Tibial artery (tissue), 4 donors: ENCODE measurements around the gene NUAK2.
"Not testable (repeated sequence)": the region's sequence is repeated elsewhere in the genome, so short reads cannot be mapped to it uniquely, and the experiment has no call there.

Source experiments
- DNase-seq, 2 donors: peaks; one replicate each; pipeline ENCODE4 v3.0.0-alpha.2; 2019
- H3K27ac ChIP-seq, 2 donors: fragments of 200-600 bp; sonication (generic) in 1 of 2; 1 replicate in 1 of 2; 2 replicates in 1 of 2; pipeline ENCODE4 v1.5.1; 2018 to 2019; ENCODE audit warnings: mild to moderate bottlenecking in 1 of 2
- H3K27me3 ChIP-seq, 2 donors: fragments of 200-600 bp; sonication (generic) in 1 of 2; one replicate each; pipeline versions ENCODE4 v1.5.1 to v1.6.0; 2016 to 2019
- H3K36me3 ChIP-seq, 3 donors: fragments of 200-600 bp; sonication (generic) in 2 of 3; one replicate each; pipeline ENCODE4 v1.5.1; 2016 to 2019; ENCODE audit warnings: mild to moderate bottlenecking in 2 of 3
- H3K4me1 ChIP-seq, 4 donors: fragments of 200-600 bp; sonication (generic) in 2 of 4; 1 replicate in 3 of 4; 2 replicates in 1 of 4; pipeline ENCODE4 v1.5.1; 2016 to 2019
- H3K4me3 ChIP-seq, 2 donors: fragments of 200-600 bp; sonication (generic) in 1 of 2; 1 replicate in 1 of 2; 2 replicates in 1 of 2; pipeline ENCODE4 v1.5.1; 2018 to 2019; ENCODE audit warnings: mild to moderate bottlenecking in 2 of 2
- H3K9me3 ChIP-seq, 3 donors: fragments of 200-600 bp; sonication (generic) in 1 of 3; one replicate each; pipeline ENCODE4 v1.5.1; 2016 to 2019
- intact Hi-C: fragments of 100-400 bp; cut with DNase I; formaldehyde crosslinking; loops from one replicate; pipeline ENCODE4 v1.15.0; 2023; ENCODE audit warnings: low total_unique reads
- TF ChIP-seq, protein P1 (sequence below), 2 experiments: fragments of 200-600 bp in 1 of 2; fragments of 450-650 bp in 1 of 2; IDR thresholded peaks; one replicate each; pipeline ENCODE4 v1.5.1; 2017 to 2019; ENCODE audit warnings: antibody characterized with exemption in 2 of 2, mild to moderate bottlenecking in 1 of 2, moderate library complexity in 1 of 2

The NUAK2 gene

DNA sequence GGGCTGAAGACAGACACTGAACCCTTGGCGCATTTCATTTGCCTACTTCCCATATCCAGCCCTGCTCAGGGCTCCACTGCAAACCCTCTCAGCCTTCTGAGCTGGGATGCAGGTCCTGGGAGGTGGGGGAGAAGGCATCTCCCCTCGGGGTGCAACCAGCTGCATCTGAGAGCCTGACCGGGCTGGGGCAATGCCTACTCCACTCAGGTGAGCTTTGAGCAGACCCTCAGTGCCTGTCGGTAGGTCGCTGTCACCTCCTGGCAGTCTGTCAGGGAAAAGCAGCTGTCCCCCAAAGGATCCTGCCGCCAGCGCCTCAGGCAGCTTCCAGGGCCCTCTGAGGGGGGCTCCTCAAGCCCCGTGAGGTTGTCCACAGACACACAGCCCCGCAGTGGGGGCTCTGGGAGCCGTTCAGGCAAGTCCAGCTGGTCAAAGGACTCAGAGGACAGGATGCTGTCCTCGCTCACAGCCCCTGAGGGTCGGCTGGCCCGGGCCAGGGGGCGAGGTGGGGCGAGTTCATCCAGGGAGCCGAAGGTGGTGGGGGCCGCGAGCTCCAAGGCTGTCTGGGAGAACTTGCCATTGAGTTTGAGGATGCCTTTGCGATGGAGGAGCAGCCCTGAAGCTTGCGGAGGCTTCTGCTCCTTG lies 18.2 kb downstream of the NUAK2 start:
- intact Hi-C loops = no loop called here
- H3K36me3 ChIP-seq = peaks cover 0 to 44% (median 13%) of the 10 kb centered on the region in 3 donors
- DNase-seq = no peak
- TF ChIP-seq, protein P1, sequence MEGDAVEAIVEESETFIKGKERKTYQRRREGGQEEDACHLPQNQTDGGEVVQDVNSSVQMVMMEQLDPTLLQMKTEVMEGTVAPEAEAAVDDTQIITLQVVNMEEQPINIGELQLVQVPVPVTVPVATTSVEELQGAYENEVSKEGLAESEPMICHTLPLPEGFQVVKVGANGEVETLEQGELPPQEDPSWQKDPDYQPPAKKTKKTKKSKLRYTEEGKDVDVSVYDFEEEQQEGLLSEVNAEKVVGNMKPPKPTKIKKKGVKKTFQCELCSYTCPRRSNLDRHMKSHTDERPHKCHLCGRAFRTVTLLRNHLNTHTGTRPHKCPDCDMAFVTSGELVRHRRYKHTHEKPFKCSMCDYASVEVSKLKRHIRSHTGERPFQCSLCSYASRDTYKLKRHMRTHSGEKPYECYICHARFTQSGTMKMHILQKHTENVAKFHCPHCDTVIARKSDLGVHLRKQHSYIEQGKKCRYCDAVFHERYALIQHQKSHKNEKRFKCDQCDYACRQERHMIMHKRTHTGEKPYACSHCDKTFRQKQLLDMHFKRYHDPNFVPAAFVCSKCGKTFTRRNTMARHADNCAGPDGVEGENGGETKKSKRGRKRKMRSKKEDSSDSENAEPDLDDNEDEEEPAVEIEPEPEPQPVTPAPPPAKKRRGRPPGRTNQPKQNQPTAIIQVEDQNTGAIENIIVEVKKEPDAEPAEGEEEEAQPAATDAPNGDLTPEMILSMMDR (IDR thresholded peaks at IDR 0.05) = no peak
- H3K4me3 ChIP-seq = no peak overlapping the region
- H3K27me3 ChIP-seq = no peaks in the 10 kb centered on the region
- peaks cover 0 to 20% (median 11%) of the 10 kb centered on the region in 4 donors for H3K4me1 ChIP-seq
- no peaks in the 10 kb centered on the region for H3K9me3 ChIP-seq
- no peak overlapping the region for H3K27ac ChIP-seq

DNA sequence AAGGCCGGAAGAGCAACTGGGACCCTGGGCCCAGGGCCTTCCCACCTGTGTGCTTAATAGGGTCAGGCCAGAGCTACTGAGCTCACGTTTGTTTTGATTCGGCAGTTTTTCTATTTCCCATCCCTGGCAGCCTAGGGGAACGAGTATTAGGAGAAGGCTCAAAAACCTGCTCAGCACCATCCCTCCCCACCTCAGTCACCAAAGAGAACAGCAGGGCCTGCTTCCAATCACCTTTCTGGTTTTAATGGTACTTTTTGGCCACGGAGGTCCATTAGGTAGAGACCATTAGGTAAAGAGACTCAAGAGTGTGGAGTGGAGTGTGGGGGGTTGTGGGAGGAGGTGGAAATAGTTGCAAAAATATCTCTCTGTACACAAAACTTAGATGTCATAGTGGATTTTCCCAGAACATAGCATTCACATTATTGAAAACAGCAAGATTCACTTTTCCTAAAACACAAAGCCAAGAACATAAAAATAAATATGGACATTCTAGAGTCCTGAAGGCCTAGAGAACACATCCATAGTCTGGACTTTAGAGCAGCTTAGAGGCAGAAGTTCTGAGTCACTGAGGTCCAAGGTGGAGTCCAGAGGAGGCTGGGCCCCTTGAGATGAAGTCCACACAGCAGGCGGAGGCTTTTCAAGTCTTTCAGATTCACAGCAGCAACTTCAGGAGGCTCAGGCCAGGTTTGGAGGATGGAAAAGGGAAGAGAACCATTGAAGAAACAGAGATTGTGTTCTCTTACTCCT lies 19.5 kb downstream of the NUAK2 start:
- TF ChIP-seq, protein P1 (IDR thresholded peaks at IDR 0.05) = no peak
- intact Hi-C loops = no loop called here
- Histone ChIP-seq H3K4me3 (no peak overlapping the region), H3K36me3 (peaks cover 0 to 37% (median 13%) of the 10 kb centered on the region in 3 donors), H3K9me3 (no peaks in the 10 kb centered on the region), H3K27ac (no peak overlapping the region), H3K4me1 (peaks cover 0 to 25% (median 12%) of the 10 kb centered on the region in 4 donors), H3K27me3 (no peaks in the 10 kb centered on the region)
- DNase-seq = no peak

DNA sequence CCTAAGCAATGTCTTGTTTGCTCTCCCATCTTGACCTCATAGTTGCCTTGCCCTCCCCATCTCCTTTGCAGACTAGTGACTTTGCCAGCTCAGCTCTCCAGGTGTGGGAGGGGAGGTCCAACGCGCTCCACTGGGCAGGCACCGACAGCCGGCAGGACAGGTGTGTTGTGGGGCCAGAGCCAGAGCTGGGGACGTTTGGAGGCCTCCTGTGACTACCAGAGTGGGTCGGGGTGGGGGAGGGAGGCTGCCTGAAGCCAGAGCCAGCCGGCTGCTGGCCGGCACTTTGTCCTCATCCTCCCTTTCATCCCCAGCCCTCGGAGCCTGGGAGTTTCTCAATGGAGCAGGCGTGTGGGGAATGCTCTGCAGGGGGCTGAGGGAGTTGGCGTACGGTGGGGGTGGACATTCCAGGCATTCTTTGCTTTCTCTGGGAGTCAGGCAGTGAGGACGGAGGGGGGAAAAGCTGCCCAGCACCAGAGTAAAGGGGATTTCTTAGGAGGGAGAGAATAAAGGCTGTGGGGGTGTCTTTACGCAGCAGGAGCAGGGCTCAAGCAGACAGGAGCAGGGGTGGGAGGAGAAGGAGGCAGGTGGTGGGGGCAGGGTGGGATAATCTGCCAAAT lies 20.2 kb downstream of the NUAK2 start:
- intact Hi-C loops = no loop called here
- H3K36me3 ChIP-seq = peaks cover 0 to 30% (median 13%) of the 10 kb centered on the region in 3 donors
- H3K4me3 ChIP-seq = no peak overlapping the region
- peaks cover 0 to 25% (median 12%) of the 10 kb centered on the region in 4 donors for H3K4me1 ChIP-seq
- no peak overlapping the region for H3K27ac ChIP-seq
- TF ChIP-seq, protein P1 (IDR thresholded peaks at IDR 0.05) = no peak
- no peaks in the 10 kb centered on the region for H3K9me3 ChIP-seq
- DNase-seq = no peak
- no peaks in the 10 kb centered on the region for H3K27me3 ChIP-seq

DNA sequence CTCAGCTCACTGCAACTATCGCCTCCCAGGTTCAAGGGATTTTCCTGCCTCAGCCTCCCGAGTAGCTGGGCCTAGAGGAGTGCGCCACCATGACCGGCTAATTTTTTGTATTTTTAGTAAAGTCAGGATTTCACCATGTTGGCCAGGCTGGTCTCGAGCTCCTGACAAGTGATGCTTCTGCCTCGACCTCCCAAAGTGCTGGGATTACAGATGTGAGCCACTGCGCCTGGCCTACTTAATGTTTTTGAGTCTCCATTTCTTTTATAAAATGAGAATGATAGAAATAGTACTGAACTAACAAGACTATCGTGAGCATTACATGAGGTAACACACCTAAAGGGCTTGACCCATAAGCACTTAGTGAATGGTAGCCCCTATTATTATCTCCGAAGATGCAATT lies 21.4 kb downstream of the NUAK2 start:
- H3K27ac ChIP-seq = no peak overlapping the region
- intact Hi-C loops = no loop called here
- H3K9me3 ChIP-seq = no peaks in the 10 kb centered on the region
- no peak for DNase-seq
- no peak overlapping the region for H3K4me3 ChIP-seq
- peaks cover 0 to 22% (median 13%) of the 10 kb centered on the region in 3 donors for H3K36me3 ChIP-seq
- TF ChIP-seq, protein P1 (IDR thresholded peaks at IDR 0.05) = no peak
- H3K27me3 ChIP-seq = no peaks in the 10 kb centered on the region
- H3K4me1 ChIP-seq = peaks cover 0 to 25% (median 12%) of the 10 kb centered on the region in 4 donors

DNA sequence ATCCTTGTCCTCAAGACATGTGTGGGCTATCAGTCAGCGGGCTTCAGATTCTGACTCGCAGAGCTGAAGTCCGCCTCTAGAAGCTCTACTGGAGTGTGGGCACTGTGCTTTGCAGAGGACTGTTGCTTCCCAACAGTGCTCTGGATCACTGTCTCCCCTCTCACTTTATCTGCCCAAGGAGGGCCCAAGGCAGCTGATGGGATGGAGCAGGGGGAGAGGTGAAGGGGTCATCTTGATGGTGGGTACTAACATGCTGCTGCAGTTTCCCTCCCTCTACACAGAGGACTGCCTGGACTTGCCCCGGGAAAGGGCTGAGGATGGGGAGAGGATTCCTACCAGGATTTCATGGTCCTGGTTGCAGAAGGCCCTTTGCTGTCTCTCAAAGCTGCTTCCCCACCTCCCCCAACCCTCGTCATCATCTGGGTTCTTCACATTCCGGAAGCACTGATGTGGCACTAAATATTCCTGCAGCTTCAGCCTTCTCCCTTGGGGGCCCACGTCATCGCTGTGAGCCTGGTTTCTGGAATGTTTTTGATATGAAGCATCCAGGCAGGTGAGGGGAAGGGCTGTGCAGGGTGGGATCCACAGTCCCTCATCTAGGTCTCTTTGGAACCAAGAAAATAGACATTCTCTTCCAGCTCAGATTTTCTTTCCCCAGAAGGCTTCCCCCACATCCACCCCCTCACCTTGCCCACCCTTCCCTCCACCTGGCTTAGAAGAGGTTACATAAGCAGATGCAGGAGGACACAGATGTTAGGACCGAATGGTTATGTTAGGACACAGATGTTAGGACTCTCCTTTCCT lies 23.2 kb downstream of the NUAK2 start:
- intact Hi-C loops = loop anchor here (5.0 kb wide), 1 partner anchor 94 kb away; no protein-coding TSS in a partner anchor
- H3K4me1 ChIP-seq = peaks cover 0 to 40% (median 20%) of the 10 kb centered on the region in 4 donors
- H3K36me3 ChIP-seq = peaks cover 0 to 4% (median 3%) of the 10 kb centered on the region in 3 donors
- H3K27ac ChIP-seq = no peak overlapping the region
- no peak overlapping the region for H3K4me3 ChIP-seq
- H3K9me3 ChIP-seq = no peaks in the 10 kb centered on the region
- TF ChIP-seq, protein P1 (IDR thresholded peaks at IDR 0.05) = no peak
- no peaks in the 10 kb centered on the region for H3K27me3 ChIP-seq
- DNase-seq = no peak

DNA sequence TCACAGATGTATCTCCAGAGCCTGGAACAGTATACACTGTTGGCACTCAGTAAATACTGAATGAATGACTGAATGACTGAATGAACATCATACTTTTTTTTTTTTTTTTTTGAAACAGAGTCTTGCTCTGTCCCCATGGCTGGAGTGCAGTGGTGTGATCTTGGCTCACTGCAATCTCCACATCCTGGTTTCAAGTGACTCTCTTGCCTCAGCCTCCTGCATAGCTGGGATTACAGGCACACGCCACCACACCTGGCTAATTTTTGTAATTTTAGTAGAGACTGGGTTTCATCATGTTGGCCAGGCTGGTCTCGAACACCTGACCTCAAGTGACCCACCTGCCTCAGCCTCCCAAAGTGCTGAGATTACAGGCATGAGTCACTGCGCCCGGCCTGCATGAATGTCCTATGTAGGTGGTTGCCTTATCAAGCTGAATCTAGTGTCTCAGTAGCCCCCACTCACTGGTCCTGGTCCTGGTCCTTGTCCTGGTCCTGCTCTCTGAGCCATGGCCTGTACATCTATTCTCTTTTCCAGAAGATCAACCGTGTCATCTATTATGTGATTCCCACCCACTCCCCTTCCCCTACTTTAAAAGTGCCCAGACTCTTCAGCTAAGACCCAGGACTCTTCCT lies 23.9 kb downstream of the NUAK2 start:
- peaks cover 0 to 40% (median 20%) of the 10 kb centered on the region in 4 donors for H3K4me1 ChIP-seq
- not testable (repeated sequence) for H3K4me3 ChIP-seq, H3K9me3 ChIP-seq, H3K27me3 ChIP-seq, H3K36me3 ChIP-seq, H3K27ac ChIP-seq, DNase-seq
- intact Hi-C loops = loop anchor here (5.0 kb wide), 1 partner anchor 95 kb away; no protein-coding TSS in a partner anchor
